GM15510 (cell line): Measurements from ENCODE around the gene PCBD1.

Source experiments
- POLR2A ChIP-seq: IDR thresholded peaks from 3 replicates; pipeline ENCODE4 v1.6.1; 2011; ENCODE audit warnings: borderline replicate concordance; ENCODE audit not compliant: insufficient read length; ENCODE audit errors: extremely low read depth

The PCBD1 gene

DNA sequence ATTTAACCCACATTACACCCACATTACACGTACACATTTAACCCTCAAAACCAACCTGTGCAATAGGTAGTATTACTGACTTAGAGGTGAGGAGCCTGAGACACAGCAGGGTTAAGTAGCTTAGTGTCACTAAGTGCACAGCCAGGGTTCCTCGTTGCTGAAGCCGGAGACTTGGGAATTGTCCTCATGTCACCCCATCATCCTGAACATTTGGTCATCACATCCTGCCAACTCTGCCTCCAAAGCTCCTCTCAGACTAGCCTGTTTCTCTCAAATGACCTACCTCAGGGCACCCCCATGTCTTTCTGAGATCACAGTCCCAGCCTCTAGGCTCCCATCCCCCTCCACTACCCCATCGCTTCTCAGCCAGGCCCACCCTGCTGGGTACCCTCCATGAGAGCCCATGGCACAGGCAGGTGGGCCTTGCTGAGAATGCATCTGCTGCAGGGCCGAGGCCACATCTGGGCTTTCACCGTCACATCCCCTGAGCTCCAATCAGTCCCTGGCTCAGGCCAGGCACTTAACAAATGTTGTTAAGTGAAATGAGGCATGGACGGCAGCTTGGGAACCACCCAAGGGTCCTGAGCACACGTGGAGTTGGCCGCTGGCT is 21.1 kb upstream of the PCBD1 start:
- no peak for TF ChIP-seq POLR2A

DNA sequence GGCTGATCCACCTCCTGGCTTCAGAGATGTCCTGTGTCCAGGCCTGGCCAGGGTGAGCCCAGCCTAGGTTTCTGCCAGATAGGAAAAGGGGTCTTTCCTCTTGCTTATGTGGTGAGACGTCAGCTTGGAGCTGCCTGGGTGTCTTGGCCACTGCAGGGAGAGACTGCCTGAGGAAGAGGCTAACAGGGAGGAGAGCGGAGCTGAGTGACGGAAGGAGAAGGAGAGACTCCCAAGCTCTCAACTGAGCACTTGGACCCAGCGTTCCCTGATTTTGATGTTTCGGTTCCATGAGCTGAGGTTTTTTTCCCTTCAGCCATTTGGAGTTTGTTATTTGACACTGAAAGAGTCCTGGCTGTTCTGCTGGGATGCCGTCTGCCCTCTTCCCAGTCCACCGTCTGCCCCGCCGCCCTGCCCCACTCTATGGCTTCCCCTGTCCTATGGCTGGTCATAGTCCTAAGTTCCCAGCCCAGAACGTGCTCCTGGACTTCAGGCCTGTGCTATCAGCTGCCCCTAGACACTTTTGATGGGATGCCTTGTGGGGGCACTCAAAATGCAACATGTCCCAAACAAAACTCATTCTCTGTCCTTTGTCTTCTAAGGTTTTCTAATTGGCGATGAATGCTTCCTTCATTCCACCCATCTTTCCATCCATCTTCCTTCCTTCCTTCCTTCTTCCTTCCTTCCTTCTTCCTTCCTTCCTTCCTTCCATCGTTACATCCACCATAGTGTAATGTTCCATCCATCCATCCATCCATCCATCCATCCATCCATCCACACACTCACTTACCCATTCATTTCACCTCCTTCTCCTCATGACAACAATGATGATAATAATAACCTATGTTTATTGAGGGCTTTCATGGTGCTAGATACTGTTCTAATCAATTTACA is 20.3 kb upstream of the PCBD1 start:
- no peak for TF ChIP-seq POLR2A

DNA sequence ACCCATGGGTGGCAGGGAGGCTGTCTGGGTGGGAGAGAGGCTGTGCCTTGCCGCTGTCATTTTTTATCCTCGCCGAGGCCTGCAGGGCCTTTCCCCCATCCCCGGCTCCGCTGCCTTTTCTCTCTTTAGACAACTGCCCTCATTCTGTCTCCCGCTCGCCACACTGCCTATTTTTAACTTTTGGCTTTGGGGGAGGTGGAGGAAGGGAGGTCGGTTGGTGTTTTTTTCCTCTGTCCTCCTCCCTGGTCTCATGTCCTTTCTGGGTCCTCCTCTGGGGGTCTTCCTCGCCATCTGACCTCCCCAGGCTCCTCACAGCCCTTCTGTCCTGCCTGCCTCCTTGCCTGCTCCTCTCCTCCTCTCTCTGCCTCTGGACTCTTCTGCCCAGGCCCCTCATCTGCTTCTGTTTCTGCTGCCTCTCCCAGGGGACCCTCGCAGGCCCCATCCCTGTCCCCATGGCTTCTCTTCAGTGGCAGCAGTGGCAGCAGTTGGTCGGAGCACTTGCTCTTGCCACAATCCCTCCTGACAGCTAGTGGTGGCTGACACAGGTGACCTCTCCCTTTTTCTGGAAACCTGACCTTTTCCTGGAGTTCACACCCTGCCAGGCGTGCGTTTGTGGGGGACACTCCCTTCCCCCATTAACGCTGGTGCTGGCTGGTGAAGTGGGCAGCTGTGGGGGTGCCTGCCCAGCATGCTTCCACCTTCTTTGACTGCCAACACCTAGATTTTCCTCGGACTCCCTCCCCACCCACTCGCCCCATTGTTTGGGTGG is 19.5 kb upstream of the PCBD1 start:
- TF ChIP-seq POLR2A = no peak

DNA sequence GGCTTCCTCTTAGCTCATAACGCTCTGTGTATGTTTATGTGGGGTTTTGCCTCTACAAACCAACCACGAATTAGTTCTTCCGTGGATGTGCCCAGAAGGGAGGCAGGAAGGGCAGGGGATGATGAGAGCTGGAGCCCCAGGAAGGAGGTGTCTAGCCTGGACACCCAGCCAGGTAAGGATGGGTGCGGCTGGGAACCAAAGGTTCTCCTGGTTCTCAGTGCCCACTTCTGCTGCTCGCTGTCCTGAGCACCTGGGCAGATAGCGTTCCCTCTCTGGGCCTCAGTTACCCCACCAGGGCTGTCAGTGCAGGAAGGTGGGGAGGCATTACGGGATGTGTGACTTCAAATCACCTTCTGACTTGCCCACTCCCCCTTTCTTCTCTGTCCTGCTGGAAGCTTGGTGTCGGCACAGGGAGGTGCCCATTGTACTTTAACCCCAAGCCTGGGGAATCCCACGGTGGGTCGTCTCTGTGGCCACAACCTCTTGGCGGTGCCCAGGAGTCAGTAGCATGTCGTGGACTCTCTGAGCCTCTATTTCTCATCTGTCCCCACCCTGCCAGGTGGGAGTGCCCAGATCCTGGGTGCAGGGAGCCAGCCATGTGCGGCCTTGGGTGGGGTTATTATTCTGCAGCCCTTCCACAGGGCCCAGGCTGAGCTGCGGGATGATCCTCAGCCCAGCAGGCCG is 18.7 kb upstream of the PCBD1 start:
- no peak for TF ChIP-seq POLR2A

DNA sequence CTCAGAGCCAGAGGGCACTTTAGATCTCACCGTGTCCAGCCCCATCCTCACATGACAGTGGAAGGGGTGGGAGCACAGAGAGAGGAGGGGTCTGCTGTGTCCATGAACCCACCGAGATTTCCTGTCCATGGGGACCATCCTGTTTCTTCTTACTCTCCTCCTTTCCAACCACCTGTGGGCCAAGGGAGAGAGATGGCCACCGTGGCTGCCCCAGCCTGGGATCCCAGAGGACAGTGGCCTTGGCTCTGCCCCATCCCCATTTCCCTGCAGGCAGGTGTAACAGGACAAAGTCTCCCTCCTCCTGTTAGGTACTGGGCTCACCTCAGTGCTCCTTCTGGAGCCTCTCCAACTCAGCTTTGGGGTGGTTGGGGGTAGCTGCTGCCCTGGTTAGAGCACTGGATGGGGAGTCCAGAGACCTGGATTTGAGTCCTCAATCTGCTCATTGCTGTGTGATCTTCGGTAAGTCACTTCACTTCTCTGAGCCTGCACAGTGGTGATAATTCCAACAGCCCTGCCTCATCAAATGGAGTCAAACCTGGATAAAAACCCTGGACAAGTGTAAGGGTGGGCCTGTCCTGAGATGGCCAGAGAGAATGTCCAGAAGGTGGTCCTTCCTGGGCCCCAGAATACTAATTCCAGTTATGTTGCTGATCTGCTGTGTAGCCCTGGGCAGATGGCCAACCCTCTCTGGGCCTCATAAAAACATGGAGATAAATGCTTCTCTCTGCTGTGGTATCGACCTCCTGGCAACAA is 17.8 kb upstream of the PCBD1 start:
- TF ChIP-seq POLR2A = no peak

DNA sequence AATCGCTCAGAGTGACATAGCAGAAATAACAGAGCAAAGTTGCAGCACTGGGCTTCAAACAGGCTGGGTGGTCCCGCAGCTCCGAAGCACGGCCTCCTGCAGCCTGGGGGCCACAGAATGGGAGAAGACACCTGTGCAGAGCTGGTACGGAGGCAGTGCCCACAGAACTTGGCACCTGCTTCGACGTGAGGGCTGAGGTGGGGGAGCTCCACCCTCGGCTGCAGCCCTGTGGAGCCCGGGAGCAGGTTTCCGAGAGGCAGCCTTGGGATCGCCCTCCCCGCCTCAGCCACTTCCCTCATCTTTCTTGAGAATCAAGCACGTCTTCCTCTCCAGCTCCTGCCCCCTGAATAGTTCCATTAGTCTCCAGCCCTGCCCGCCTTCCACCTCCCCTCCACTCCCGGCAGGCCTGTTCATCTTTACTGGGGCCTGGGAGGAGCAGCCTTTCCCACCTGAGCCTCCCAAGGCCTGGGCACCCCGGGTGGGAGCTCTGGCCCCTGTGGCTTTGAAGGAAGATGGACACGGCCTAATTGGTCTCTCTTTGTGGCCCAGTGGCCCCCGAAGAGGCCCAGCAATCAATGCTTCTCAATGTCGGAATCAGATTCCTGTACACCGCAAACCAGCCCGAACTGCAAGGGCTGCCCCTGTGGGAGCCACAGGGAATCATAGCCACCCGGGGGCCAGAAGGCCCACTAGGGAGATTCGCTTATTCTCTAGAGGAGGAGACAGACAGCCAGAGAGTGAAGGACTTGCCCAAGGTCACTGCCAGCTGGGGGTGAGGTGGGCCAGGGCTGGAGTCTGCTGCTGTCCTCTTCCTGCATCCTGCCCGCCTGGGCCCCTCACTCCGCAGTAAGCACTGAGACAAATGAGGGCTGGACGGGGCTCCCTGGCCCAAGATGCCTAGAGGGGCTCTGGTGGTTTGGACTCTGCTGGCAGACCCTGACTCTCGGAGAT is 17.0 kb upstream of the PCBD1 start:
- TF ChIP-seq POLR2A = no peak

DNA sequence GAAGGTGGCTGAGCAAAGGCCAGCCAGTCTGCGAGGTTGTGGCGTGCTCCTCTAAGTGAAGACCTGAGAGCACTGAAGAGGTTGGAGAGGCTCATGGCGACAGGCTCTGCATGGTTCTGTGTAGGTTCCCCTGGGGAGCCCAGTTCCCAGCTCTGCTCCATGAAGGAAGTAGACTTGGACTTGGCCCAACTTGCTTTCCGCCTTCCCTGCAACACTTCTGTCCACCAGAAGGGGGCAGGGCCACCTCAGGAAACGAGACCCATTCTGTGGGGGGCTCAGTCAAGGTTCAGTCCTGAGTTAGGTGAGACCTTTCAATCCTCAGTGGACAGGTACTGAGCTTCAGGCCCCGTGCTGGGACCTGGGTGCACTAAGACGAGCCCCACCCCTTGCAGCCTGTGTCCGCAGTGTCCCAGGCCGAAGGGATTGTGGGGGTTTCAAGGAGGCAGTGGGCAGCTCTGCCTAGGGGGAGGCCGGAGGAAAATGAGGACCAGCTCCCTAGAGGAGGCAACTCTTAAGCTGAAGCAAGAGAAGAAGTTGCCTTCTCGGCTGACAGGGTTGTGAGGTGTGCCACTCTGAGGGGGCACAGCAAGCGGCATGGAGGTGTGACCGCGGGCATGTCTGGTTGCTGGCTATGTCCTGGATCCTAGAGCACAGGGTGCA is 15.0 kb upstream of the PCBD1 start:
- no peak for TF ChIP-seq POLR2A

DNA sequence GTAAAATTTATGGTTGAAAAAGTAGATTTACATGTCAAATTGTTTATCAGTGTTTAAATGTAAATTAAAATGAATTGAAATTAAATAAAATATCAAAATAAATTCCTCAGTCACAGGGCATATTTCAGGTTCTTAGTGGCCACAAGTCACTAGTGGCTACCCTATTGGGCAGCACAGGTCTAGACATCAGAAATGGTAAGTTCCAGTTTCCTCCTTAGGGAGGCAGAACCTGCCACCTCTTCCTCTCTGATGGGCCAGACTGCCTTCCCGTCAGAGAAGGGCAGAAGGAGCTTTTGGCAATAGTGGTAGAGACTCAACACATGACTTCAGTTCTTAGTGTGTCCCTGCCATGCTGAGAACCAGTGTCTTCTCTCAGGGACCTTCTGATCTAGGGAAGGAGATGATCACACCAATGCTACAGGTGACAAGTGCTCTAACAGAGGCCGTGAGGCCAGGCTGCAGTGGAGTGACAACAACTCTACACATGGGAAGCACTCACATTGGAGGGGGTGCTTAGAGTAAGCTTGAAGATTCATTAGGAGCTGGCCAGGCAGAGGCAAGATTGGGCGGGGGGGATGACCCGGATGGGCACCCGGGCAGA is 14.4 kb upstream of the PCBD1 start:
- no peak for TF ChIP-seq POLR2A

DNA sequence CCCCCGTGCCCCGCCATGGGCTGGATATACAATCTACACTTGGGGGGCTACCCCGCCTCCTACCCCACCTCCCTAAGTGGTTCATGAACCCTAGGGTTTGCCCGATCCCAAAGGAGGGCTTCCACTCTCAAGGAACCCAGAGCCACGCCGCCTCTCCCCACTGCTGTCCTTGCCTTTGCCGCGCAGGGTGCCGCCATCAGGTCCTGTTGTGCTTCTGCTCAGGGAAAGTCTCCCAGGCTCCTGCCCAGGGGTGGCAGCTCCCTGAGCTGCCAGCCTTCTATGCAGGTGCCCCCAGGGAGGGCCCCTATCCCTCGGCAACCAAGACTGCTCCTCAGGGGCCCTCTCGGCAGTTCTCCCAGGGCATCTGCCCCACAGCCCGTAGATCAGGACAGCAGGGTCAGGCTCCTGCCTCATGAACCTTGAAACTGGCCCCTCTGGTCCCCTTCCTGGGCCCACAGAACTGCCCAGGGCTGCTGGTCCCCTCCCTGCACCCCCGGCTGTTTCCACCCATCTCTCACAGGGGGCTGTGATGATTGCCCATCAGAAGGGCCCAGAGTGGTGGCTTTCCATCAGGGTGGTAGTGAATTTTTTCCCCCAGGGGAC is 13.0 kb upstream of the PCBD1 start:
- TF ChIP-seq POLR2A = no peak

DNA sequence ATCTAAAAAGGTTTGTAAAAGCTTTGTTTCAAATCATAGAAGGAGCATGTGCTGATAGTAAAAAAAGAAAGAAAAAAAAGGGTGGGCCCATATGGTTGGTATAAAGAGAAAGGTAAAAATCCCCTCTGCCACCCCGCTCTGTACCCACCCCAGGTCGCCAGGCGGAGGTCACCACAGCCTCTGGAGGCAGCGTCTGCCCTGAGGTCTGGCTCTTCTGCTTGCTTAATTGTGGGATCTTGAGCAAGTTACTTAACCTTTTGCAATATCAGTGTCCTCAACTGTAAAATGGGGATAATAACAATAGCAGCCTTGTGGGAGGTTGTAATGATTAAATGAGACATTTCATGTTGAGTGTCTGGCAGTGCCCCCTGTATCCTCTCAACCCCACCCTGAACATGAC is 10.7 kb upstream of the PCBD1 start:
- no peak for TF ChIP-seq POLR2A

DNA sequence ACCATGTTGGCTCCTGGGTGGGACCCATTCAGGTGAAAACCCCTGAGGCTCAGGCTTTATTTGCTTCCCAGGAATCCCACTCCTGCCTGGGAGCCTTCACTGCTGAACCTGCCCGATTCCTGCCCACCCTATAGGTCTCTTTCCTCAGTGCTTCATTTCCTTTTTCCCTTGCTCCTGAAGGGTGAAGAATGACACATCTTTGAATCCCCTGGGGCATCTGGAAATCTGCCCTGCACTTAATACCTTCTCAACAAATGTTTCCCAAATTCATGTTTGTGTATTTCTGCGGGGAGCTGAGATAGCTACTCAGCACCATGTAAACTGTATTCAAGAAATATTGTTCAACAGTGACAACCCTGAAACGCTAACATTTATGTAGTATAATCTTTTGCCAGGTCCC is 10.3 kb upstream of the PCBD1 start:
- TF ChIP-seq POLR2A = no peak

DNA sequence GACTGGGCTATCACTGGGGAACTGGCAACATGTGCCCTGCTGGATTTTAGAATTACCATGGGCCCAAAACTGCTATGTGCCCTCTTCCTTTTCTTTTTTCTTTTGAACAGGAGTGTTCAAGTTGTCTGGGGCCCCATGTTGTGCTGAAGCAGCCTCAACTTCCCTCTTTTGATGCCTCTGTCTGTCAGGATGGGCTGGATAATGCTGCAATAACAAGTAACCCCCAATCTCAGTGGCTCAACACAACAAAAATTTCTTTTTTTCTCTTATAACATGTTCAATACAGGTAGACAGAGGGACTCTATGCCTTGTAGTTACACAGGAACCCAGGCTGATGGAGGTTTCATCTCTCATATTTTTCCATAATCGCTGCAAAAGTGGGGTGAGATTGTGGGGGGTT is 8.2 kb upstream of the PCBD1 start:
- no peak for TF ChIP-seq POLR2A
